ENCODE measurements around the gene ITGB7. TPM values are rescaled to one million over a fixed set of nuclear protein-coding genes. Genes with fewer than 3 reads are reported as not detected.

The ITGB7 gene
- total and polyA plus RNA-seq, 10 donors = 23.9 to 75.5 (median 55.8) TPM

- Histone ChIP-seq H3K4me3 (peak overlapping the region; percentile 75 to 93 (median 80)), H3K4me1 (peaks cover 40 to 89% (median 76%) of the 10 kb centered on the region in 6 donors), H3K27ac (peak overlapping the region; percentile 97 to 98 (median 98)), H3K9me3 (no peaks in the 10 kb centered on the region), H3K36me3 (no peaks in the 10 kb centered on the region), H3K27me3 (replicated peaks in 1 of 7) (peaks cover 0 to 5% (median 0%) of the 10 kb centered on the region in 7 donors)
- intact Hi-C loops (cut with DNase I; ENCODE audit: low total_unique reads) = no loop called here
- WGBS, 5 donors = 0 to 1% (median 1%) methylated on average over 30 to 42 of the region's 42 CpGs
- no peak for TF ChIP-seq POLR2A (IDR thresholded peaks at IDR 0.05)
- TF ChIP-seq CTCF (IDR thresholded peaks at IDR 0.05 in 8 of 11, conservative IDR thresholded peaks at IDR 0.05 in 3 of 11) = no peak
- TF ChIP-seq POLR2AphosphoS5 (IDR thresholded peaks at IDR 0.05) = peak; percentile 72 to 86 (median 85)
- peak; percentile 96 for DNase-seq
Measured at GRCh38 chr12:53220694-53221202, 13.7 kb upstream of the ITGB7 start.

GRCh38 chr12:53219956-53220693 is 13.1 kb upstream of the ITGB7 start:
- Histone ChIP-seq H3K27ac (peak overlapping the region; percentile 97 to 98 (median 98)), H3K36me3 (peaks cover 0 to under 1% (median 0%) of the 10 kb centered on the region in 6 donors), H3K27me3 (replicated peaks in 1 of 7) (peaks cover 0 to 5% (median 0%) of the 10 kb centered on the region in 7 donors), H3K4me3 (peak overlapping the region; percentile 75 to 93 (median 80)), H3K9me3 (no peaks in the 10 kb centered on the region), H3K4me1 (peaks cover 43 to 95% (median 82%) of the 10 kb centered on the region in 6 donors)
- TF ChIP-seq POLR2AphosphoS5 (IDR thresholded peaks at IDR 0.05) (peak; percentile 44 to 53 (median 46)), POLR2A (IDR thresholded peaks at IDR 0.05) (peak in 1 of 3 donors; percentile 14), CTCF (IDR thresholded peaks at IDR 0.05 in 8 of 11, conservative IDR thresholded peaks at IDR 0.05 in 3 of 11) (no peak)
- intact Hi-C loops (cut with DNase I; ENCODE audit: low total_unique reads) = no loop called here
- WGBS, 5 donors = 0 to 1% (median 1%) methylated on average over 29 to 51 of the region's 53 CpGs
- peak; percentile 95 for DNase-seq

GRCh38 chr12:53219292-53219955 is 12.4 kb upstream of the ITGB7 start:
- TF ChIP-seq CTCF (IDR thresholded peaks at IDR 0.05 in 8 of 11, conservative IDR thresholded peaks at IDR 0.05 in 3 of 11) (no peak), POLR2AphosphoS5 (IDR thresholded peaks at IDR 0.05) (peak; percentile 44 to 74 (median 71))
- Histone ChIP-seq H3K9me3 (no peaks in the 10 kb centered on the region), H3K4me3 (peak overlapping the region; percentile 75 to 93 (median 80)), H3K4me1 (peaks cover 48 to 97% (median 85%) of the 10 kb centered on the region in 6 donors), H3K27me3 (replicated peaks in 1 of 7) (peaks cover 0 to 5% (median 0%) of the 10 kb centered on the region in 7 donors), H3K36me3 (peaks cover 0 to 8% (median under 1%) of the 10 kb centered on the region in 6 donors), H3K27ac (peak overlapping the region; percentile 75 to 98 (median 98))
- WGBS, 5 donors = 8 to 19% (median 14%) methylated on average over 8 to 27 of the region's 27 CpGs
- intact Hi-C loops (cut with DNase I; ENCODE audit: low total_unique reads) = no loop called here
- DNase-seq = peak; percentile 86
